Caki2 (cell line): ENCODE measurements around the gene USP21. TPM values are rescaled to one million over a fixed set of nuclear protein-coding genes. Genes with fewer than 3 reads are reported as not detected.
A peak's percentile ranks its signal among the peaks of the same experiment; 100 is the strongest.
"Not testable (repeated sequence)": the region's sequence is repeated elsewhere in the genome, so short reads cannot be mapped to it uniquely, and the experiment has no call there.

Experiments used
- DNase-seq: peaks from one replicate; pipeline ENCODE4 v3.0.0-alpha.2; 2015; ENCODE audit warnings: low read depth
- in situ Hi-C: cut with HindIII; loops from 2 replicates; pipeline ENCODE4 v1.10.0; 2016; ENCODE audit warnings: low sequenced_read_pairs, low pct_unique_long_range_greater_than_20kb, mixed read lengths
- total RNA-seq: library from RNA; depleted of rRNA; stranded (reverse); fragments of >200 nt; shearing (Covaris generic); gene quantifications from 2 replicates; pipeline ENCODE4 v1.2.3, GENCODE V29; 2014; ENCODE audit warnings: low replicate concordance; rRNA removed

USP21 gene
- total RNA-seq: 3.3 and 7.0 TPM in 2 replicates

GRCh38 chr1:161159087-161159912 lies at the start of gene USP21:
Gene USP21 (plus strand): TSS chr1:161159500. CDS start chr1:161160641, 1,141 bp downstream.
- in situ Hi-C loops: no loop called here
- peak; percentile 82 for DNase-seq

GRCh38 chr1:161111117-161111516 lies 48.2 kb upstream of the USP21 start:
- DNase-seq: no peak
- in situ Hi-C loops: no loop called here

GRCh38 chr1:161111527-161111926 lies 47.8 kb upstream of the USP21 start:
- no peak for DNase-seq
- in situ Hi-C loops: no loop called here

GRCh38 chr1:161113915-161114314 lies 45.4 kb upstream of the USP21 start:
- DNase-seq: no peak
- in situ Hi-C loops: no loop called here

- DNase-seq: no peak
- in situ Hi-C loops: no loop called here
Measured at GRCh38 chr1:161114556-161114955, 44.7 kb upstream of the USP21 start.

- in situ Hi-C loops: no loop called here
- peak; percentile 84 for DNase-seq
Measured at GRCh38 chr1:161115132-161115711, 44.1 kb upstream of the USP21 start.

GRCh38 chr1:161115961-161116360 lies 43.3 kb upstream of the USP21 start:
- DNase-seq, in situ Hi-C loops: not testable (repeated sequence)

- in situ Hi-C loops: no loop called here
- DNase-seq: peak; percentile 76
Measured at GRCh38 chr1:161117759-161118581, 41.3 kb upstream of the USP21 start, which contains the start of the genes NIT1 and PFDN2. Gene NIT1 (plus strand): TSS chr1:161118105. CDS start chr1:161118177, 72 bp downstream. Gene PFDN2 (minus strand): TSS chr1:161118037. CDS start chr1:161118026, 11 bp downstream.

- peak; percentile 72 for DNase-seq
- in situ Hi-C loops: no loop called here
Measured at GRCh38 chr1:161119092-161119903, 40.0 kb upstream of the USP21 start.

GRCh38 chr1:161121042-161121650 lies 38.2 kb upstream of the USP21 start:
- in situ Hi-C loops: no loop called here

GRCh38 chr1:161121834-161122233 lies 37.5 kb upstream of the USP21 start:
- DNase-seq: no peak
- in situ Hi-C loops: no loop called here

More at GRCh38 chr1:161121042-161121650, 38.2 kb upstream of the USP21 start:
- no peak for DNase-seq

GRCh38 chr1:161122967-161123366 lies 36.3 kb upstream of the USP21 start:
- in situ Hi-C loops: no loop called here
- DNase-seq: no peak

GRCh38 chr1:161127649-161128048 lies 31.7 kb upstream of the USP21 start:
- in situ Hi-C loops: no loop called here
- no peak for DNase-seq

GRCh38 chr1:161128591-161129420 lies 30.5 kb upstream of the USP21 start:
- DNase-seq: no peak
- in situ Hi-C loops: no loop called here

- DNase-seq: no peak
- in situ Hi-C loops: no loop called here
Measured at GRCh38 chr1:161130266-161130665, 29.0 kb upstream of the USP21 start.

GRCh38 chr1:161131523-161132409 lies 27.5 kb upstream of the USP21 start:
- DNase-seq: no peak
- in situ Hi-C loops: no loop called here
